ENCODE results near the gene NEURL2. TPM values are rescaled to one million over a fixed set of nuclear protein-coding genes. Genes with fewer than 3 reads are reported as not detected.

NEURL2 gene
- total and polyA plus RNA-seq, 10 of the 15 experiments (the other 5 are each of a cell fraction or from before 2014, with no cell fraction given) = 0.53 to 7.0 (median 2.7) TPM

DNA sequence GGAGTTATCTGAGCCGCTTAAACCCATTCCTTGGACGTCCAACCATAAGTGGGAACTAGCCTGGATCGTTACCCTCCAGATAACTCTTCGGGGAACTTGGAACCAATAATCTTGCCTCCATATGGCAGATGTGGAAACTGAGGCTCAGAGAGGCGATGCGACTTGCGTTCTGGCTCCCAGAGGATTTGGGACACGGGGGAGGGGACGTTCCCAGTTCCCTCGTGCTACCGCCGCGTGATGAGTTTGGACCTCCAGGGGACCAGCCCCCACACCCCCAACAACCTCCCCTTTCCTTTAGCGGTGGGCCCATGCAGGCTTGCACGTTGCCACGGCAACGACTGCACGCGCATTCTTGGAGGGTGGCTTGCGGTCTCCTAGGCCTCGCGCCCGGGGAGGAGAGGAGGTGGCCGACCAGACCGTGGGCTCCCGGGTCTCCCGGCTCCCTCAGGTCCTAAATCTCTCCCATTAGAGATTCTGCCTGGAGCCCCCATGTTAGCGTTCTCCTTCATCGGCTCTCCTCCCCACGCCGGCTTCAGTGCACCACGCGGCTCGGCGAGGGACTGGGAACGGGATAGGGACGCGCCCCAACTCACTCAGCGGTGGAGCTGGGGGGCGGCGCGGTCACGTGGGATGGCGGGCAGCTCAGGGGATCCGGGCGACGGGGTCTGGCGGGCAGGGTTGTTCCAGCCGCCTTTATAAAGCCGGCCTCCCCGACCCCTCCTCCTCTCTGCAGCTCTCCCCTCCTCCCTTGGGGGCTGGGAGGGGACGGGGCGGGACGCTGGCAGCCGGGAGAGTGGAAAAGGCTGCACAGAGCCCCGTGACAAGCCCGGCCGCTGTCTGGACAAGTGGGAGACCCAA lies 20.7 kb upstream of the NEURL2 start, which contains the start of gene PLTP:
TSS of gene PLTP (minus strand) at position 670 of the 858 bp plus-strand sequence. CDS start 703 bp downstream, outside the sequence.
- H3K4me1 ChIP-seq (ENCODE audit: control insufficient read depth, insufficient read depth, low read length) = peaks cover 15% of the 10 kb centered on the region
- DNase-seq (ENCODE audit: low read depth, low spot score) (no peak), FAIRE-seq (no peak), ATAC-seq (peak; percentile 32)
- H3K79me2 ChIP-seq (ENCODE audit: control insufficient read depth, insufficient read depth, low read length) = no peaks in the 10 kb centered on the region
- H3K9me3 ChIP-seq (replicated peaks; ENCODE audit: control insufficient read depth, insufficient read depth, low read length) = no peaks in the 10 kb centered on the region
- H4K20me1 ChIP-seq (ENCODE audit: control insufficient read depth, insufficient read depth) = no peaks in the 10 kb centered on the region
- BruUV-seq (replicated peaks) = TSS peak; percentile 95
- peak within 1 kb of the TSS; percentile 90 for H2AFZ ChIP-seq (ENCODE audit: control insufficient read depth, low read depth, low read length)
- ChIA-PET CTCF (interaction anchor here (1.1 to 3.1 kb wide), 3 partner anchors 21 to 58 kb away, joined by 5 to 19 read pairs (median 8); partner anchors contain the start of genes CTSA, NEURL2 and PCIF1), RAD21 (ENCODE audit: unreplicated experiment) (interaction anchor here (0.6 to 2.0 kb wide), 3 partner anchors 21 to 1439 kb away, joined by 3 to 13 read pairs (median 3); partner anchors contain the start of genes CTSA and NEURL2), POLR2A (interaction anchor here (0.6 to 3.9 kb wide), 6 partner anchors 10 to 1528 kb away, joined by 3 to 32 read pairs (median 5); partner anchors contain the start of gene PCIF1), SMC1A (ENCODE audit: uncharacterized antibody, unreplicated experiment) (interaction anchor here (1.1 to 3.5 kb wide), 2 partner anchors 20 to 49 kb away, joined by 3 to 12 read pairs; partner anchors contain the start of genes CTSA and NEURL2)
- in situ Hi-C loops (cut with MboI) (no loop called here), intact Hi-C loops (cut with micrococcal nuclease; ENCODE audit: unreplicated experiment) (no loop called here)
- H3K4me2 ChIP-seq (ENCODE audit: control insufficient read depth, insufficient read depth) = peak within 1 kb of the TSS; percentile 99
- peak within 1 kb of the TSS; percentile 64 for H3K9ac ChIP-seq (ENCODE audit: control insufficient read depth, insufficient read depth, low read length)
- WGBS (ENCODE audit: insufficient coverage, insufficient replicate concordance, low lambda C conversion rate, missing lambda C conversion rate) = under 1% methylated on average over 58 of the region's 58 CpGs
- no peaks in the 10 kb centered on the region for H3K27me3 ChIP-seq (replicated peaks in 1 of 2; ENCODE audit: control insufficient read depth in 2 of 2, insufficient read depth in 2 of 2, low read length in 1 of 2)
- H3K36me3 ChIP-seq (ENCODE audit: control insufficient read depth in 2 of 2, insufficient read depth in 2 of 2, low read length in 1 of 2) = no peaks in the 10 kb centered on the region
- H3K27ac ChIP-seq (ENCODE audit: control insufficient read depth, insufficient read depth) = peak within 1 kb of the TSS; percentile 61; the same call in 1 of the 2 replicates
- H3K4me3 ChIP-seq = peak within 1 kb of the TSS; percentile 77
- peak; percentile 5 to 52; a peak in 2 of 4 replicates for TF ChIP-seq BHLHE40 (IDR thresholded peaks at IDR 0.05; ENCODE audit: borderline replicate concordance in 1 of 2, low read depth in 2 of 2, low read length in 1 of 2)
- peak; percentile 50; the same call in 1 of the 2 replicates for TF ChIP-seq RAD51 (IDR thresholded peaks at IDR 0.05)
- TF ChIP-seq TAF1 (IDR thresholded peaks at IDR 0.05; ENCODE audit: borderline replicate concordance, low read depth, low read length) = no peak
- no peak for TF ChIP-seq ZZZ3 (IDR thresholded peaks at IDR 0.05; ENCODE audit: control insufficient read depth, insufficient read length, low read depth)
- TF ChIP-seq, protein P1, sequence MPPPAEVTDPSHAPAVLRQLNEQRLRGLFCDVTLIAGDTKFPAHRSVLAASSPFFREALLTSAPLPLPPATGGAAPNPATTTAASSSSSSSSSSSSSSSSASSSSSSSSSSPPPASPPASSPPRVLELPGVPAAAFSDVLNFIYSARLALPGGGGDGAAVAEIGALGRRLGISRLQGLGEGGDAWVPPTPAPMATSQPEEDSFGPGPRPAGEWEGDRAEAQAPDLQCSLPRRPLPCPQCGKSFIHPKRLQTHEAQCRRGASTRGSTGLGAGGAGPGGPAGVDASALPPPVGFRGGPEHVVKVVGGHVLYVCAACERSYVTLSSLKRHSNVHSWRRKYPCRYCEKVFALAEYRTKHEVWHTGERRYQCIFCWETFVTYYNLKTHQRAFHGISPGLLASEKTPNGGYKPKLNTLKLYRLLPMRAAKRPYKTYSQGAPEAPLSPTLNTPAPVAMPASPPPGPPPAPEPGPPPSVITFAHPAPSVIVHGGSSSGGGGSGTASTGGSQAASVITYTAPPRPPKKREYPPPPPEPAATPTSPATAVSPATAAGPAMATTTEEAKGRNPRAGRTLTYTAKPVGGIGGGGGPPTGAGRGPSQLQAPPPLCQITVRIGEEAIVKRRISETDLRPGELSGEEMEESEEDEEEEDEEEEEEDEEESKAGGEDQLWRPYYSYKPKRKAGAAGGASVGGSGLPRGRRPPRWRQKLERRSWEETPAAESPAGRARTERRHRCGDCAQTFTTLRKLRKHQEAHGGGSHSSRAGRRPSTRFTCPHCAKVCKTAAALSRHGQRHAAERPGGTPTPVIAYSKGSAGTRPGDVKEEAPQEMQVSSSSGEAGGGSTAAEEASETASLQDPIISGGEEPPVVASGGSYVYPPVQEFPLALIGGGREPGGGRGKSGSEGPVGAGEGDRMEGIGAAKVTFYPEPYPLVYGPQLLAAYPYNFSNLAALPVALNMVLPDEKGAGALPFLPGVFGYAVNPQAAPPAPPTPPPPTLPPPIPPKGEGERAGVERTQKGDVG (CRISPR knock-in tag; IDR thresholded peaks at IDR 0.05) = 0 out of 2 replicates have a peak, but pooled peaks have one; percentile 16
- 0 out of 2 replicates have a peak, but pooled peaks have one; percentile 6 for TF ChIP-seq LARP7 (IDR thresholded peaks at IDR 0.05)
- TF ChIP-seq RUNX3 (IDR thresholded peaks at IDR 0.05; ENCODE audit: low read length) = peak; percentile 44
- TF ChIP-seq MXI1 (IDR thresholded peaks at IDR 0.05; ENCODE audit: low read depth, low read length) = peak; percentile 64
- TF ChIP-seq TCF12 (IDR thresholded peaks at IDR 0.05; ENCODE audit: low read depth, low read length) = no peak
- TF ChIP-seq SIN3A (IDR thresholded peaks at IDR 0.05; ENCODE audit: low read depth, low read length) = peak; percentile 53; the same call in 1 of the 2 replicates
- TF ChIP-seq, protein P2, sequence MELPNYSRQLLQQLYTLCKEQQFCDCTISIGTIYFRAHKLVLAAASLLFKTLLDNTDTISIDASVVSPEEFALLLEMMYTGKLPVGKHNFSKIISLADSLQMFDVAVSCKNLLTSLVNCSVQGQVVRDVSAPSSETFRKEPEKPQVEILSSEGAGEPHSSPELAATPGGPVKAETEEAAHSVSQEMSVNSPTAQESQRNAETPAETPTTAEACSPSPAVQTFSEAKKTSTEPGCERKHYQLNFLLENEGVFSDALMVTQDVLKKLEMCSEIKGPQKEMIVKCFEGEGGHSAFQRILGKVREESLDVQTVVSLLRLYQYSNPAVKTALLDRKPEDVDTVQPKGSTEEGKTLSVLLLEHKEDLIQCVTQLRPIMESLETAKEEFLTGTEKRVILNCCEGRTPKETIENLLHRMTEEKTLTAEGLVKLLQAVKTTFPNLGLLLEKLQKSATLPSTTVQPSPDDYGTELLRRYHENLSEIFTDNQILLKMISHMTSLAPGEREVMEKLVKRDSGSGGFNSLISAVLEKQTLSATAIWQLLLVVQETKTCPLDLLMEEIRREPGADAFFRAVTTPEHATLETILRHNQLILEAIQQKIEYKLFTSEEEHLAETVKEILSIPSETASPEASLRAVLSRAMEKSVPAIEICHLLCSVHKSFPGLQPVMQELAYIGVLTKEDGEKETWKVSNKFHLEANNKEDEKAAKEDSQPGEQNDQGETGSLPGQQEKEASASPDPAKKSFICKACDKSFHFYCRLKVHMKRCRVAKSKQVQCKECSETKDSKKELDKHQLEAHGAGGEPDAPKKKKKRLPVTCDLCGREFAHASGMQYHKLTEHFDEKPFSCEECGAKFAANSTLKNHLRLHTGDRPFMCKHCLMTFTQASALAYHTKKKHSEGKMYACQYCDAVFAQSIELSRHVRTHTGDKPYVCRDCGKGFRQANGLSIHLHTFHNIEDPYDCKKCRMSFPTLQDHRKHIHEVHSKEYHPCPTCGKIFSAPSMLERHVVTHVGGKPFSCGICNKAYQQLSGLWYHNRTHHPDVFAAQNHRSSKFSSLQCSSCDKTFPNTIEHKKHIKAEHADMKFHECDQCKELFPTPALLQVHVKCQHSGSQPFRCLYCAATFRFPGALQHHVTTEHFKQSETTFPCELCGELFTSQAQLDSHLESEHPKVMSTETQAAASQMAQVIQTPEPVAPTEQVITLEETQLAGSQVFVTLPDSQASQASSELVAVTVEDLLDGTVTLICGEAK (IDR thresholded peaks at IDR 0.05; ENCODE audit: borderline replicate concordance) = peak; percentile 32; the same call in 1 of the 2 replicates
- TF ChIP-seq NFXL1 (IDR thresholded peaks at IDR 0.05; ENCODE audit: borderline replicate concordance) = no peak
- TF ChIP-seq IKZF1 (conservative IDR thresholded peaks at IDR 0.05) = 0 out of 2 replicates have a peak, but pooled peaks have one; percentile 37
- TF ChIP-seq POLR2AphosphoS2 (IDR thresholded peaks at IDR 0.05; ENCODE audit: low read depth, low read length) = no peak
